GM12892 (cell line): ENCODE measurements around the gene PTGES3.

ENCODE experiments used
- POLR2A ChIP-seq: IDR thresholded peaks from 2 replicates; pipeline ENCODE4 v1.6.1; 2011; ENCODE audit warnings: low read depth, low read length, control low read depth
- POLR2AphosphoS5 ChIP-seq: IDR thresholded peaks from 2 replicates; pipeline ENCODE4 v1.6.1; 2011; ENCODE audit warnings: low read depth, low read length, control low read depth

- TF ChIP-seq POLR2A (no peak), POLR2AphosphoS5 (no peak)
Observed at GRCh38 chr12:56721721-56722120, 33.6 kb upstream of the PTGES3 start.
